K562 (cell line): ENCODE results near the gene TTC8. TPM values are rescaled to one million over a fixed set of nuclear protein-coding genes. Genes with fewer than 3 reads are reported as not detected.
A peak's percentile ranks its signal among the peaks of the same experiment; 100 is the strongest.

ENCODE experiments used
- ATF7 ChIP-seq: fragments of 450-650 bp; IDR thresholded peaks from 2 replicates; pipeline ENCODE4 v1.7.1; 2014; ENCODE audit warnings: mild to moderate bottlenecking, moderate library complexity
- HCFC1 ChIP-seq: IDR thresholded peaks from 2 replicates; pipeline ENCODE4 v1.6.1; 2012; ENCODE audit warnings: low read depth, low read length, improper control_type of control experiment
- KLF1 ChIP-seq: fragments of 450-650 bp; IDR thresholded peaks from 2 replicates; pipeline ENCODE4 v1.6.1; 2016; ENCODE audit warnings: missing genetic modification characterization, missing compliant biosample characterization
- MAZ ChIP-seq, 2 experiments: fragments of 450-650 bp in 1 of 2; sonication (generic) in 1 of 2; formaldehyde crosslinking; IDR thresholded peaks in 1 of 2; conservative IDR thresholded peaks in 1 of 2; 2 replicates each; pipeline versions ENCODE4 v1.4.0 to v1.5.0; 2020; ENCODE audit warnings: mild to moderate bottlenecking in 1 of 2, missing genetic modification reagents in 1 of 2
- MTA1 ChIP-seq: fragments of 450-650 bp; IDR thresholded peaks from 2 replicates; pipeline ENCODE4 v1.6.1; 2017; ENCODE audit warnings: borderline replicate concordance
- PCBP1 ChIP-seq: fragments of 200-400 bp; formaldehyde crosslinking; IDR thresholded peaks from 2 replicates; pipeline ENCODE4 v1.6.1; 2018; ENCODE audit warnings: mild to moderate bottlenecking, low read depth, low read length; ENCODE audit not compliant: poor library complexity, severe bottlenecking
- SIN3A ChIP-seq, 2 experiments: fragments of 150-350 bp in 1 of 2; IDR thresholded peaks; 2 replicates each; pipeline ENCODE4 v1.6.1; 2011 to 2016; ENCODE audit warnings: borderline replicate concordance in 2 of 2, low read depth in 2 of 2, low read length in 2 of 2, mild to moderate bottlenecking in 2 of 2, moderate library complexity in 2 of 2; ENCODE audit not compliant: control insufficient read depth in 1 of 2
- SIX5 ChIP-seq, 2 experiments: IDR thresholded peaks; 2 replicates each; pipeline ENCODE4 v1.6.1; 2011; ENCODE audit warnings: low read length in 2 of 2, borderline replicate concordance in 1 of 2, low read depth in 1 of 2, mild to moderate bottlenecking in 1 of 2, moderate library complexity in 1 of 2; ENCODE audit not compliant: insufficient read depth in 1 of 2
- SNIP1 ChIP-seq: fragments of 450-650 bp; IDR thresholded peaks from 2 replicates; pipeline ENCODE4 v1.7.1; 2017; ENCODE audit warnings: low read depth, mild to moderate bottlenecking
- ZNF583 ChIP-seq: fragments of 250-450 bp; sonication (Bioruptor Pico); IDR thresholded peaks from 2 replicates; pipeline ENCODE4 v1.4.0; 2020
- ZNF766 ChIP-seq: fragments of 200-800 bp; sonication (Bioruptor generic); conservative IDR thresholded peaks from 2 replicates; pipeline ENCODE4 v1.6.1; 2016; ENCODE audit warnings: missing genetic modification characterization, missing compliant biosample characterization
- polyA plus RNA-seq, 8 experiments: library from polyadenylated mRNA; depleted of rRNA in 4 of 8; stranded (reverse) in 5 of 8; unstranded in 3 of 8; fragments of >200 nt; fragmentation: Nextera tagmentation in 2 of 8; fragmentation: Illumina TruSeq in 1 of 8; extraction: Ambion mirVana in 2 of 8; extraction: Trizol in 1 of 8; gene quantifications; 2 replicates each; pipeline versions ENCODE4 v1.2.1 to v1.2.3, GENCODE V29; 2011 to 2014; ENCODE audit warnings: inconsistent platforms in 1 of 8, missing spikeins in 1 of 8
- total RNA-seq, 7 experiments: library from RNA; depleted of rRNA in 6 of 7; stranded (reverse); fragments of >200 nt in 6 of 7; fragmentation: Illumina TruSeq in 2 of 7; extraction: Trizol in 2 of 7; gene quantifications; 2 replicates each; pipeline versions ENCODE4 v1.2.1 to v1.2.3, GENCODE V29; 2011 to 2021; ENCODE audit warnings: low replicate concordance in 1 of 7
- TF ChIP-seq, protein P1 (sequence below), 2 experiments: fragments of 450-650 bp in 1 of 2; sonication (generic) in 1 of 2; formaldehyde crosslinking in 1 of 2; IDR thresholded peaks; 2 replicates each; pipeline versions ENCODE4 v1.7.1 to v1.9.0; 2016 to 2022; ENCODE audit warnings: inconsistent platforms in 1 of 2, mild to moderate bottlenecking in 1 of 2, missing genetic modification reagents in 1 of 2
- TF ChIP-seq, protein P2 (sequence below), 2 experiments: fragments of 450-650 bp; conservative IDR thresholded peaks; 2 replicates each; pipeline ENCODE4 v1.6.1; 2017; ENCODE audit warnings: mild to moderate bottlenecking in 2 of 2, moderate library complexity in 2 of 2

Gene TTC8
- total and polyA plus RNA-seq, 9 of the 15 experiments (the other 6 are each of a cell fraction or from before 2014, with no cell fraction given) = 7.3 to 22.7 (median 9.6) TPM

DNA sequence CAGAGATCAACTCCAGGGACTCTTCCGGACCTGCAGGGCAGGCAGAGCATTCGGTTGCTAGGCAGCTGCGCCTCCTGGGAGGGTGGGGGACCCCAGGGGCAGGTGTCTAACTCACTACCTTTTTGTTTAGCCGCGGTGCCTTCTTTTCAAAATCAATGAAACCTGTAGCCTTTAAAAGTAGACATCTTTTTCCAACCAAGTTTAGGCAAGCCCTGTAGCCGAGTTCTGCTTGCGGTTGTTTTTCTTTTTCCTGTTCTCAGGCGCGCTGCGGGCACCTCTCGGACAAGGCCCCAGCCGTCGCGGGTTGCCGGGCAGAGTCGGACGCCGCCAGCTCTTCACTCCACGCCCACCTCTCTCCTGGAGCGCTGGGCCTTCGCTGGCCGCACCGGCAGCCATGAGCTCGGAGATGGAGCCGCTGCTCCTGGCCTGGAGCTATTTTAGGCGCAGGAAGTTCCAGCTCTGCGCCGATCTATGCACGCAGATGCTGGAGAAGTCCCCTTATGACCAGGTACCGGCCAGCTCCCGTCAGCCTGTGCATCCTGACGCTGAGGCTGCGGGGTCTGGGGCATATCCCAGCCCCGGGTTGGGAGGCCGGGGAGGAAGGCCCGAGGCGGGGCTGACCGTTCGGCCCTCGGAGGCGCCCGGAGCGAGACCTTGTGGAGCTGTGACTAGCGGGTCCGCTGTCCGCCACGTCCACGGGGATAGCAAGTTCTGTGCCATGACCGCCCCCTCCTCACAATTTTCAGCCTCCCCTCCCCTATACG lies at the start of gene TTC8 (continued):
- no peak for TF ChIP-seq SIX5 (IDR thresholded peaks at IDR 0.05; ENCODE audit: borderline replicate concordance in 1 of 2, insufficient read depth in 1 of 2, low read depth in 1 of 2, low read length in 2 of 2)
- 0 out of 2 replicates have a peak, but pooled peaks have one; percentile 37 for TF ChIP-seq MTA1
- no peak for TF ChIP-seq ZNF766 (CRISPR knock-in tag)
- TF ChIP-seq SIN3A (IDR thresholded peaks at IDR 0.05; ENCODE audit: borderline replicate concordance in 2 of 2, control insufficient read depth in 1 of 2, low read depth in 2 of 2, low read length in 2 of 2) = peak; percentile 67 to 87; a peak in 3 of 4 replicates
- no peak; the same call in none of the 2 replicates for TF ChIP-seq ATF7
- no peak for TF ChIP-seq ZNF583 (CRISPR knock-in tag)
- 0 out of 2 replicates have a peak, but pooled peaks have one; percentile 7 for TF ChIP-seq HCFC1
- TF ChIP-seq PCBP1 = no peak
- TF ChIP-seq SNIP1 = no peak
- TF ChIP-seq KLF1 (tag) = 0 out of 2 replicates have a peak, but pooled peaks have one; percentile 40
- peak; percentile 34 to 75; a peak in 2 of 4 replicates for TF ChIP-seq MAZ (CRISPR knock-in tag; conservative IDR thresholded peaks at IDR 0.05 in 1 of 2, IDR thresholded peaks at IDR 0.05 in 1 of 2)
- TF ChIP-seq, protein P1, sequence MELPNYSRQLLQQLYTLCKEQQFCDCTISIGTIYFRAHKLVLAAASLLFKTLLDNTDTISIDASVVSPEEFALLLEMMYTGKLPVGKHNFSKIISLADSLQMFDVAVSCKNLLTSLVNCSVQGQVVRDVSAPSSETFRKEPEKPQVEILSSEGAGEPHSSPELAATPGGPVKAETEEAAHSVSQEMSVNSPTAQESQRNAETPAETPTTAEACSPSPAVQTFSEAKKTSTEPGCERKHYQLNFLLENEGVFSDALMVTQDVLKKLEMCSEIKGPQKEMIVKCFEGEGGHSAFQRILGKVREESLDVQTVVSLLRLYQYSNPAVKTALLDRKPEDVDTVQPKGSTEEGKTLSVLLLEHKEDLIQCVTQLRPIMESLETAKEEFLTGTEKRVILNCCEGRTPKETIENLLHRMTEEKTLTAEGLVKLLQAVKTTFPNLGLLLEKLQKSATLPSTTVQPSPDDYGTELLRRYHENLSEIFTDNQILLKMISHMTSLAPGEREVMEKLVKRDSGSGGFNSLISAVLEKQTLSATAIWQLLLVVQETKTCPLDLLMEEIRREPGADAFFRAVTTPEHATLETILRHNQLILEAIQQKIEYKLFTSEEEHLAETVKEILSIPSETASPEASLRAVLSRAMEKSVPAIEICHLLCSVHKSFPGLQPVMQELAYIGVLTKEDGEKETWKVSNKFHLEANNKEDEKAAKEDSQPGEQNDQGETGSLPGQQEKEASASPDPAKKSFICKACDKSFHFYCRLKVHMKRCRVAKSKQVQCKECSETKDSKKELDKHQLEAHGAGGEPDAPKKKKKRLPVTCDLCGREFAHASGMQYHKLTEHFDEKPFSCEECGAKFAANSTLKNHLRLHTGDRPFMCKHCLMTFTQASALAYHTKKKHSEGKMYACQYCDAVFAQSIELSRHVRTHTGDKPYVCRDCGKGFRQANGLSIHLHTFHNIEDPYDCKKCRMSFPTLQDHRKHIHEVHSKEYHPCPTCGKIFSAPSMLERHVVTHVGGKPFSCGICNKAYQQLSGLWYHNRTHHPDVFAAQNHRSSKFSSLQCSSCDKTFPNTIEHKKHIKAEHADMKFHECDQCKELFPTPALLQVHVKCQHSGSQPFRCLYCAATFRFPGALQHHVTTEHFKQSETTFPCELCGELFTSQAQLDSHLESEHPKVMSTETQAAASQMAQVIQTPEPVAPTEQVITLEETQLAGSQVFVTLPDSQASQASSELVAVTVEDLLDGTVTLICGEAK (IDR thresholded peaks at IDR 0.05) = no peak
- TF ChIP-seq, protein P1 (CRISPR knock-in tag; IDR thresholded peaks at IDR 0.05) = no peak
- TF ChIP-seq, protein P2, sequence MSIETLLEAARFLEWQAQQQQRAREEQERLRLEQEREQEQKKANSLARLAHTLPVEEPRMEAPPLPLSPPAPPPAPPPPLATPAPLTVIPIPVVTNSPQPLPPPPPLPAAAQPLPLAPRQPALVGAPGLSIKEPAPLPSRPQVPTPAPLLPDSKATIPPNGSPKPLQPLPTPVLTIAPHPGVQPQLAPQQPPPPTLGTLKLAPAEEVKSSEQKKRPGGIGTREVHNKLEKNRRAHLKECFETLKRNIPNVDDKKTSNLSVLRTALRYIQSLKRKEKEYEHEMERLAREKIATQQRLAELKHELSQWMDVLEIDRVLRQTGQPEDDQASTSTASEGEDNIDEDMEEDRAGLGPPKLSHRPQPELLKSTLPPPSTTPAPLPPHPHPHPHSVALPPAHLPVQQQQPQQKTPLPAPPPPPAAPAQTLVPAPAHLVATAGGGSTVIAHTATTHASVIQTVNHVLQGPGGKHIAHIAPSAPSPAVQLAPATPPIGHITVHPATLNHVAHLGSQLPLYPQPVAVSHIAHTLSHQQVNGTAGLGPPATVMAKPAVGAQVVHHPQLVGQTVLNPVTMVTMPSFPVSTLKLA (conservative IDR thresholded peaks at IDR 0.05) = peak; percentile 49 to 75
